IMR-90 (cell line): ENCODE results near the gene LAMA5. TPM values are rescaled to one million over a fixed set of nuclear protein-coding genes. Genes with fewer than 3 reads are reported as not detected.

Experiments
- ATAC-seq: fragments of 200-7000 bp; cut with Tn5 transposase; 2 replicates; pipeline ENCODE4 v1.9.1; 2020; ENCODE audit warnings: low read depth, mild to moderate bottlenecking, moderate library complexity
- BruUV-seq: library from RNA; stranded (reverse); fragments of 400-500 nt; replicated peaks from 2 replicates; lab custom pipeline; 2021; lab: Mats Ljungman, UMichigan
- CTCF ChIA-PET: fragments of 300-600 bp; formaldehyde crosslinking; extraction: SDS; loops from one replicate; lab custom pipeline; 2021; ENCODE audit warnings: antibody characterized with exemption; lab: Yijun Ruan, JAX
- POLR2A ChIA-PET: fragments of 300-600 bp; sonication (Branson Sonifier 250); formaldehyde crosslinking; loops from one replicate; lab custom pipeline; 2022; ENCODE audit warnings: antibody characterized with exemption; ENCODE audit not compliant: unreplicated experiment; lab: Charles Lee
- DNase-seq: peaks from one replicate; pipeline ENCODE4 v3.0.0; 2013
- H2AFZ ChIP-seq: replicated peaks from 2 replicates; pipeline ENCODE3; 2013; ENCODE audit warnings: low read length, mild to moderate bottlenecking; ENCODE audit not compliant: poor library complexity
- H2AK5ac ChIP-seq: 2 replicates; pipeline ENCODE4 v1.6.1; 2013; ENCODE audit warnings: low read depth, low read length, inconsistent platforms
- H2AK9ac ChIP-seq: replicated peaks from 2 replicates; pipeline ENCODE3; 2013; ENCODE audit warnings: mild to moderate bottlenecking, low read depth, low read length, moderate library complexity; ENCODE audit not compliant: poor library complexity
- H2BK120ac ChIP-seq: 2 replicates; pipeline ENCODE4 v1.6.1; 2013; ENCODE audit warnings: low read depth, low read length, inconsistent platforms
- H2BK15ac ChIP-seq: 3 replicates; pipeline ENCODE4 v1.6.1; 2013; ENCODE audit warnings: low read depth, low read length, inconsistent platforms
- H2BK20ac ChIP-seq: 2 replicates; pipeline ENCODE4 v1.6.1; 2013; ENCODE audit warnings: low read depth, mild to moderate bottlenecking, inconsistent platforms, low read length, moderate library complexity
- H2BK5ac ChIP-seq: 2 replicates; pipeline ENCODE4 v1.6.1; 2013; ENCODE audit warnings: mild to moderate bottlenecking, low read depth, low read length, inconsistent platforms; ENCODE audit not compliant: poor library complexity, severe bottlenecking
- H3K14ac ChIP-seq: replicated peaks from 2 replicates; pipeline ENCODE4 v1.6.1; 2013; ENCODE audit warnings: low read depth, low read length, inconsistent platforms
- H3K18ac ChIP-seq: 2 replicates; pipeline ENCODE4 v1.6.1; 2013; ENCODE audit warnings: low read depth, low read length, control low read depth
- H3K23ac ChIP-seq: 2 replicates; pipeline ENCODE4 v1.6.1; 2013; ENCODE audit warnings: low read depth, low read length, inconsistent platforms
- H3K27ac ChIP-seq: 2 replicates; pipeline ENCODE4 v1.5.1; 2013; ENCODE audit warnings: mild to moderate bottlenecking, control low read depth, low read length; ENCODE audit not compliant: insufficient read depth
- H3K27me3 ChIP-seq: 2 replicates; pipeline ENCODE4 v1.6.1; 2013; ENCODE audit warnings: low read length; ENCODE audit not compliant: control insufficient read depth, insufficient read depth
- H3K36me3 ChIP-seq: 2 replicates; pipeline ENCODE4 v1.6.1; 2013; ENCODE audit warnings: low read length, mixed read lengths; ENCODE audit not compliant: control insufficient read depth, insufficient read depth
- H3K4ac ChIP-seq: 2 replicates; pipeline ENCODE4 v1.6.1; 2013; ENCODE audit warnings: low read depth, low read length, inconsistent platforms
- H3K4me1 ChIP-seq: 2 replicates; pipeline ENCODE4 v1.6.1; 2013; ENCODE audit warnings: low read length, mixed read lengths; ENCODE audit not compliant: control insufficient read depth, insufficient read depth
- H3K4me2 ChIP-seq: 2 replicates; pipeline ENCODE4 v1.6.1; 2013; ENCODE audit warnings: low read depth, mild to moderate bottlenecking, control low read depth, low read length, moderate library complexity
- H3K4me3 ChIP-seq: 2 replicates; pipeline ENCODE4 v1.5.1; 2013; ENCODE audit warnings: low read depth, mild to moderate bottlenecking, control low read depth, low read length, moderate library complexity; ENCODE audit not compliant: insufficient read depth
- H3K56ac ChIP-seq: 2 replicates; pipeline ENCODE4 v1.6.1; 2013; ENCODE audit warnings: low read length, inconsistent platforms; ENCODE audit not compliant: insufficient read depth; ENCODE audit errors: extremely low read depth
- H3K79me1 ChIP-seq, 2 experiments: 2 replicates each; pipeline ENCODE4 v1.6.1; 2013; ENCODE audit warnings: low read length in 2 of 2, inconsistent platforms in 1 of 2, low read depth in 1 of 2
- H3K9ac ChIP-seq: 2 replicates; pipeline ENCODE4 v1.6.1; 2013; ENCODE audit warnings: low read depth, low read length, control low read depth
- H3K9me1 ChIP-seq: 2 replicates; pipeline ENCODE4 v1.6.1; 2013; ENCODE audit warnings: low read length, inconsistent platforms; ENCODE audit not compliant: insufficient read depth
- H3K9me3 ChIP-seq: 2 replicates; pipeline ENCODE4 v1.6.1; 2013; ENCODE audit warnings: low read length; ENCODE audit not compliant: control insufficient read depth, insufficient read depth
- H4K20me1 ChIP-seq: 2 replicates; pipeline ENCODE4 v1.6.1; 2013; ENCODE audit warnings: low read length, inconsistent platforms; ENCODE audit not compliant: insufficient read depth
- H4K5ac ChIP-seq: 2 replicates; pipeline ENCODE4 v1.6.1; 2013; ENCODE audit warnings: mild to moderate bottlenecking, low read depth, low read length, control low read depth
- H4K8ac ChIP-seq, 2 experiments: 2 replicates each; pipeline ENCODE4 v1.6.1; 2013; ENCODE audit warnings: low read depth in 2 of 2, low read length in 2 of 2, control low read depth in 1 of 2, inconsistent platforms in 1 of 2
- H4K91ac ChIP-seq: 2 replicates; pipeline ENCODE4 v1.6.1; 2013; ENCODE audit warnings: low read depth, low read length, inconsistent platforms; ENCODE audit not compliant: insufficient read depth
- BHLHE40 ChIP-seq: fragments of 150-350 bp; IDR thresholded peaks from 2 replicates; pipeline ENCODE4 v1.6.1; 2016; ENCODE audit warnings: mild to moderate bottlenecking, low read depth, low read length
- CEBPB ChIP-seq: IDR thresholded peaks from 2 replicates; pipeline ENCODE4 v1.6.1; 2012; ENCODE audit warnings: low read depth, low read length, improper control_type of control experiment
- CHD1 ChIP-seq: IDR thresholded peaks from 2 replicates; pipeline ENCODE4 v1.6.1; 2012; ENCODE audit warnings: low read depth, low read length, improper control_type of control experiment
- FOS ChIP-seq: fragments of 150-350 bp; IDR thresholded peaks from 2 replicates; pipeline ENCODE4 v1.6.1; 2016; ENCODE audit warnings: low read depth, low read length
- MAFK ChIP-seq: IDR thresholded peaks from 2 replicates; pipeline ENCODE4 v1.6.1; 2012; ENCODE audit warnings: low read depth, low read length, improper control_type of control experiment
- MAZ ChIP-seq: IDR thresholded peaks from 2 replicates; pipeline ENCODE4 v1.6.1; 2012; ENCODE audit warnings: low read depth, mild to moderate bottlenecking, low read length, improper control_type of control experiment, moderate library complexity, borderline replicate concordance
- MXI1 ChIP-seq: IDR thresholded peaks from 2 replicates; pipeline ENCODE4 v1.6.1; 2012; ENCODE audit warnings: low read depth, mild to moderate bottlenecking, low read length, moderate library complexity, borderline replicate concordance
- NFE2L2 ChIP-seq: fragments of 150-350 bp; IDR thresholded peaks from 2 replicates; pipeline ENCODE4 v1.6.1; 2016; ENCODE audit warnings: low read depth, mild to moderate bottlenecking, low read length
- POLR2A ChIP-seq: IDR thresholded peaks from 2 replicates; pipeline ENCODE4 v1.6.1; 2012; ENCODE audit warnings: mild to moderate bottlenecking, low read depth, low read length
- RAD21 ChIP-seq: IDR thresholded peaks from 2 replicates; pipeline ENCODE4 v1.6.1; 2012; ENCODE audit warnings: low read length, improper control_type of control experiment
- RCOR1 ChIP-seq: IDR thresholded peaks from 2 replicates; pipeline ENCODE4 v1.6.1; 2012; ENCODE audit warnings: mild to moderate bottlenecking, low read length, improper control_type of control experiment; ENCODE audit not compliant: insufficient replicate concordance
- RFX5 ChIP-seq: IDR thresholded peaks from 2 replicates; pipeline ENCODE4 v1.8.0; 2012; ENCODE audit warnings: low read depth, mild to moderate bottlenecking, low read length, moderate library complexity
- SMC3 ChIP-seq: fragments of 150-350 bp; IDR thresholded peaks from 2 replicates; pipeline ENCODE4 v1.6.1; 2016; ENCODE audit warnings: low read depth, mild to moderate bottlenecking, antibody characterized with exemption, low read length, moderate library complexity
- WGBS, 2 experiments: methylation state at CpG; one replicate each; pipeline versions ENCODE4 v1.1.5 to v1.1.7; 2013; ENCODE audit warnings: missing lambda C conversion rate in 2 of 2; ENCODE audit not compliant: insufficient read length in 1 of 2; ENCODE audit errors: extremely low coverage in 2 of 2; 5-methylcytosine and 5-hydroxymethylcytosine counted together
- dilution Hi-C: fragments of 300-500 bp; cut with HindIII; formaldehyde crosslinking; loops from one replicate; pipeline ENCODE4 v1.14.3; 2018; ENCODE audit warnings: low sequenced_read_pairs; ENCODE audit not compliant: unreplicated experiment
- in situ Hi-C: fragments of 300-500 bp; cut with MboI; formaldehyde crosslinking; loops from 3 replicates; pipeline ENCODE4 v1.14.3; 2019; ENCODE audit warnings: low sequenced_read_pairs, inconsistent platforms, mixed read lengths
- intact Hi-C: fragments of 100-400 bp; cut with micrococcal nuclease; formaldehyde crosslinking; loops from 2 replicates; pipeline ENCODE4 v1.10.0; 2022
- polyA plus RNA-seq, 3 experiments: library from polyadenylated mRNA; depleted of rRNA; stranded (reverse); fragments of >200 nt; gene quantifications; 2 replicates each; pipeline ENCODE4 v1.2.3, GENCODE V29; 2012; ENCODE audit warnings: low replicate concordance in 1 of 3
- total RNA-seq: library from RNA; depleted of rRNA; stranded (reverse); fragments of >200 nt; gene quantifications from 2 replicates; pipeline ENCODE4 v1.2.3, GENCODE V29; 2012
- TF ChIP-seq, protein P1 (sequence below): fragments of 150-350 bp; IDR thresholded peaks from 2 replicates; pipeline ENCODE4 v1.6.1; 2017; ENCODE audit warnings: mild to moderate bottlenecking, antibody characterized with exemption, low read length, low read depth
- TF ChIP-seq, protein P2 (sequence below): fragments of 150-350 bp; IDR thresholded peaks from 2 replicates; pipeline ENCODE4 v1.6.1; 2016; ENCODE audit warnings: low read depth, mild to moderate bottlenecking, low read length, moderate library complexity, borderline replicate concordance
- TF ChIP-seq, protein P3 (sequence below): conservative IDR thresholded peaks from 2 replicates; pipeline ENCODE4 v1.5.1; 2012; ENCODE audit warnings: mild to moderate bottlenecking, low read depth, low read length, improper control_type of control experiment

The LAMA5 gene
- total and polyA plus RNA-seq, 2 of the 4 experiments (the other 2 are of a cell fraction) = 0.90 to 7.3 TPM

DNA sequence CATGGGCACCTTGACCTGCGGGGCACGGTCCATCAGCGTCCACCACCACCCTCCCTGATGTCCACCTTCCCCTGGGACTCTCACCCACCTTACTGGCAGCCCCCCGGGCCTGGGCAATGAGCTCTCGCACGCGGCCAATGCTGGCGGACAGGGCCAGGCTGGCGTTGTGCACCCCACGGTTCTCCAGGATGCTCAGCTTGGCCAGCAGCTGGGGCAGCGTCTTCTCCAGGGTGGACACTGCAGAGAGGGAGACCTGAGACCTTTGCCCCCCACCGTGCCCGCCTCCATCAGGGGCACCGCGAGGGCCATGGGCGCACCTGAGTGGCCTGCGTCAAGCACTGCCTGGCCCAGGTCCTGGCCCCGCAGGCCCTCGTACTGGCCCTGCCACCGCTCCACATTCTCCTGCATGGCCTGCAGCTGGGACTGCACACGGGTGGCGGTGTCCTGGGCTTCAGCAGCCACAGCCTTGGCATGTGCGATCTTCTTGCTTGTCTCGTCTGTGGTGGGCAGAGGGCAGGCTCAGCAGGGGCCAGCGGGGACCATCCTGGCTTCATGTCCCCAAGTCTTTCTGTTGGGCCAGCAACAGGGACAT is 52.3 kb downstream of the LAMA5 start:
- H3K56ac ChIP-seq = no peak overlapping the region
- no TSS peak for BruUV-seq
- peaks cover 44% of the 10 kb centered on the region for H3K36me3 ChIP-seq
- no peaks in the 10 kb centered on the region for H3K27me3 ChIP-seq
- 93% methylated on average over 11 of the region's 25 CpGs; no CpG with 5 or more reads in 1 of the 2 experiments for WGBS, 2 experiments
- H4K8ac ChIP-seq = no peak overlapping the region
- no peak overlapping the region for H2BK5ac ChIP-seq
- ATAC-seq = no peak
- ChIA-PET CTCF (no interaction called here), POLR2A (no interaction called here)
- no peak overlapping the region for H3K18ac ChIP-seq
- no peak overlapping the region for H2AFZ ChIP-seq
- no peak overlapping the region for H3K4ac ChIP-seq
- no peak overlapping the region for H4K5ac ChIP-seq
- TF ChIP-seq, protein P1, sequence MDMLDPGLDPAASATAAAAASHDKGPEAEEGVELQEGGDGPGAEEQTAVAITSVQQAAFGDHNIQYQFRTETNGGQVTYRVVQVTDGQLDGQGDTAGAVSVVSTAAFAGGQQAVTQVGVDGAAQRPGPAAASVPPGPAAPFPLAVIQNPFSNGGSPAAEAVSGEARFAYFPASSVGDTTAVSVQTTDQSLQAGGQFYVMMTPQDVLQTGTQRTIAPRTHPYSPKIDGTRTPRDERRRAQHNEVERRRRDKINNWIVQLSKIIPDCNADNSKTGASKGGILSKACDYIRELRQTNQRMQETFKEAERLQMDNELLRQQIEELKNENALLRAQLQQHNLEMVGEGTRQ = no peak
- TF ChIP-seq NFE2L2 = no peak
- TF ChIP-seq RFX5 = no peak
- no peak for TF ChIP-seq CHD1
- TF ChIP-seq MAZ = no peak
- no peak for TF ChIP-seq MXI1
- TF ChIP-seq, protein P2, sequence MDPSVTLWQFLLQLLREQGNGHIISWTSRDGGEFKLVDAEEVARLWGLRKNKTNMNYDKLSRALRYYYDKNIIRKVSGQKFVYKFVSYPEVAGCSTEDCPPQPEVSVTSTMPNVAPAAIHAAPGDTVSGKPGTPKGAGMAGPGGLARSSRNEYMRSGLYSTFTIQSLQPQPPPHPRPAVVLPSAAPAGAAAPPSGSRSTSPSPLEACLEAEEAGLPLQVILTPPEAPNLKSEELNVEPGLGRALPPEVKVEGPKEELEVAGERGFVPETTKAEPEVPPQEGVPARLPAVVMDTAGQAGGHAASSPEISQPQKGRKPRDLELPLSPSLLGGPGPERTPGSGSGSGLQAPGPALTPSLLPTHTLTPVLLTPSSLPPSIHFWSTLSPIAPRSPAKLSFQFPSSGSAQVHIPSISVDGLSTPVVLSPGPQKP = no peak
- TF ChIP-seq, protein P3, sequence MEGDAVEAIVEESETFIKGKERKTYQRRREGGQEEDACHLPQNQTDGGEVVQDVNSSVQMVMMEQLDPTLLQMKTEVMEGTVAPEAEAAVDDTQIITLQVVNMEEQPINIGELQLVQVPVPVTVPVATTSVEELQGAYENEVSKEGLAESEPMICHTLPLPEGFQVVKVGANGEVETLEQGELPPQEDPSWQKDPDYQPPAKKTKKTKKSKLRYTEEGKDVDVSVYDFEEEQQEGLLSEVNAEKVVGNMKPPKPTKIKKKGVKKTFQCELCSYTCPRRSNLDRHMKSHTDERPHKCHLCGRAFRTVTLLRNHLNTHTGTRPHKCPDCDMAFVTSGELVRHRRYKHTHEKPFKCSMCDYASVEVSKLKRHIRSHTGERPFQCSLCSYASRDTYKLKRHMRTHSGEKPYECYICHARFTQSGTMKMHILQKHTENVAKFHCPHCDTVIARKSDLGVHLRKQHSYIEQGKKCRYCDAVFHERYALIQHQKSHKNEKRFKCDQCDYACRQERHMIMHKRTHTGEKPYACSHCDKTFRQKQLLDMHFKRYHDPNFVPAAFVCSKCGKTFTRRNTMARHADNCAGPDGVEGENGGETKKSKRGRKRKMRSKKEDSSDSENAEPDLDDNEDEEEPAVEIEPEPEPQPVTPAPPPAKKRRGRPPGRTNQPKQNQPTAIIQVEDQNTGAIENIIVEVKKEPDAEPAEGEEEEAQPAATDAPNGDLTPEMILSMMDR = no peak
- TF ChIP-seq FOS = no peak
- TF ChIP-seq RCOR1 = no peak
- no peak for TF ChIP-seq RAD21
- no peak for TF ChIP-seq POLR2A
- TF ChIP-seq CEBPB = no peak
- no peak for TF ChIP-seq BHLHE40
- TF ChIP-seq SMC3 = no peak
- no peak for TF ChIP-seq MAFK
- H2BK20ac ChIP-seq = no peak overlapping the region
- H3K27ac ChIP-seq = no peak overlapping the region
- in situ Hi-C loops = no loop called here
- no peak overlapping the region for H4K91ac ChIP-seq
- H3K9me3 ChIP-seq = no peaks in the 10 kb centered on the region
- dilution Hi-C loops = no loop called here
- no peak overlapping the region for H3K4me3 ChIP-seq
- H2AK5ac ChIP-seq = no peak overlapping the region
- no peaks in the 10 kb centered on the region for H3K79me1 ChIP-seq
- no peak overlapping the region for H3K9ac ChIP-seq
- intact Hi-C loops = no loop called here
- no peak overlapping the region for H2BK120ac ChIP-seq
- no peak overlapping the region for H3K4me2 ChIP-seq
- H3K9me1 ChIP-seq = no peaks in the 10 kb centered on the region
- H3K4me1 ChIP-seq = no peaks in the 10 kb centered on the region
- no peak for DNase-seq
- H3K14ac ChIP-seq = no peak overlapping the region
- no peak overlapping the region for H2AK9ac ChIP-seq
- H2BK15ac ChIP-seq = no peak overlapping the region
- H4K20me1 ChIP-seq = no peaks in the 10 kb centered on the region
- H3K23ac ChIP-seq = no peak overlapping the region
